Measurements from ENCODE around the gene S100A16. TPM values are rescaled to one million over a fixed set of nuclear protein-coding genes. Genes with fewer than 3 reads are reported as not detected.

S100A16 gene
- polyA plus RNA-seq, 2 of the 4 experiments (the other 2 are of a cell fraction): 270 to 298 TPM

DNA sequence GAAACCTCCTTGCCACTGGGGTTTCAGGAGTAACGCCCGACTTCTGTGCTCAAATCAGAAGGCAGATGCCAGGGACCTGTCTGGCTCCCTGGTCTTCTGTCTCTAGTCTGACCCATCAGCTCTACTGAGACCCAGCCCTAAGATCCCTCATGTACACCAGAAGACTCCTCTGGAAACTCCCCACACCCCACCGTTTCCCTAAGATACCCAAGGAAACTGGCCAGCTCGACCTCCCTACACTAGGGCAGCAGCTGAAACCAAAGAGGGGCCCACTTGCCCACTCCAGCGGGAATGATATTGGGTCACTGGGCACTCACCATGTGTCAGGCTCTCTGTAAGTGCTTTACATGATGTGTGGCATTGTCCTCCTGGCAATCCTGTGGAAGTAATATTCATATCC, 469 bp upstream of the S100A16 start:
- CTCF ChIA-PET: interaction anchor here (0.8 to 18.3 kb wide), 9 partner anchors 10 to 109 kb away, joined by 3 to 253 read pairs (median 9); partner anchors contain the start of genes CHTOP, S100A1 and S100A13
- WGBS (ENCODE audit: missing lambda C conversion rate): 44% methylated on average over 5 of the region's 5 CpGs
- POLR2A ChIA-PET: interaction anchor here (0.7 to 4.7 kb wide), 6 partner anchors 11 to 77 kb away, joined by 3 to 49 read pairs (median 4); partner anchors contain the start of genes CHTOP, S100A13 and S100A6
- TF ChIP-seq GATA3 (IDR thresholded peaks at IDR 0.05; ENCODE audit: borderline replicate concordance) (no peak), PHF8 (IDR thresholded peaks at IDR 0.05; ENCODE audit: borderline replicate concordance, low read depth) (no peak), NFE2L2 (conservative IDR thresholded peaks at IDR 0.05; ENCODE audit: low read length) (no peak), CBX8 (IDR thresholded peaks at IDR 0.05) (no peak), CBX2 (IDR thresholded peaks at IDR 0.05; ENCODE audit: borderline replicate concordance, low read depth) (no peak), CEBPB (IDR thresholded peaks at IDR 0.05) (no peak), SREBF2 (IDR thresholded peaks at IDR 0.05) (no peak), JUNB (IDR thresholded peaks at IDR 0.05) (no peak), ESRRA (IDR thresholded peaks at IDR 0.05; ENCODE audit: borderline replicate concordance, low read length) (no peak), NR3C1 (IDR thresholded peaks at IDR 0.05) (no peak)
- TF ChIP-seq, protein P1, sequence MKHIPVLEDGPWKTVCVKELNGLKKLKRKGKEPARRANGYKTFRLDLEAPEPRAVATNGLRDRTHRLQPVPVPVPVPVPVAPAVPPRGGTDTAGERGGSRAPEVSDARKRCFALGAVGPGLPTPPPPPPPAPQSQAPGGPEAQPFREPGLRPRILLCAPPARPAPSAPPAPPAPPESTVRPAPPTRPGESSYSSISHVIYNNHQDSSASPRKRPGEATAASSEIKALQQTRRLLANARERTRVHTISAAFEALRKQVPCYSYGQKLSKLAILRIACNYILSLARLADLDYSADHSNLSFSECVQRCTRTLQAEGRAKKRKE (CRISPR knock-in tag; IDR thresholded peaks at IDR 0.05; ENCODE audit: low read depth): no peak
- TF ChIP-seq, protein P2, sequence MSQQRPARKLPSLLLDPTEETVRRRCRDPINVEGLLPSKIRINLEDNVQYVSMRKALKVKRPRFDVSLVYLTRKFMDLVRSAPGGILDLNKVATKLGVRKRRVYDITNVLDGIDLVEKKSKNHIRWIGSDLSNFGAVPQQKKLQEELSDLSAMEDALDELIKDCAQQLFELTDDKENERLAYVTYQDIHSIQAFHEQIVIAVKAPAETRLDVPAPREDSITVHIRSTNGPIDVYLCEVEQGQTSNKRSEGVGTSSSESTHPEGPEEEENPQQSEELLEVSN (IDR thresholded peaks at IDR 0.05; ENCODE audit: borderline replicate concordance, low read depth): no peak
- FAIRE-seq: no peak
- no peak for DNase-seq (ENCODE audit: low read depth in 1 of 2, low spot score in 1 of 2)
- Histone ChIP-seq H3K27ac (peak overlapping the region; percentile 91 to 96), H3K4me2 (peak overlapping the region; percentile 96), H3K4me1 (peaks cover 54% of the 10 kb centered on the region), H3K9me3 (no peaks in the 10 kb centered on the region), H3K4me3 (peak overlapping the region; percentile 68)
- no peak for ATAC-seq

DNA sequence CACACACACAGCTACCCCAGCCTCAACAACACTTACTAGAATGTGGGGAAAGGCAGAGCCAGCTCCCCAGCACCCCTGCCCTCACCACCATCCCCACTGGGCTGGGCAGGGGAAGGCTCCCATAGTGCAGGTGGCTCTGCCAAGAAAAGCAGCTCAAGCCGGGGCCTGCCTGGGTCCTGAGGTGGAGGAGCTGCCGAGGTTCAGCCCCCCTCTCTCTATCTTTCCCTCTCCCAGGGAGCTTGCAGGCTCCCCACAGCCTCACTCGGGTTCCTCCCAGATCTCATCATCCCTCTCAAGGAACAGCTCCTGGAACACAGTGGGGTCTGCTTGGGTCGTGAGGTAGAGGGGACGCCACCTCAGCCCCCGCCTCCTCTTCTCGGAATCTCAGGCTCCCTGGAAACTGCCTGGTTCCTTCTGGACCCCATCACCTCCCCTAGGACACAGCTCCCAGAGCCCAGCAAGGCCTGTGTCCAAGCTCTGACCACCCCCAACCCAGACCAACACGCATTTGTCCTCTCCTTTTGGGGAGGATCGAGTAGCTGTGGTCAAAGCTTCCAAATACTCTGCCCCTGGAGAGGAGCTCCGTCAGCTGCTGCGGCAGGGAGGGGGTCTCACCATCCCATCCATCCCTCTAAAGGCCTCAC, 704 bp downstream of the S100A16 start:
- Histone ChIP-seq H3K4me1 (peaks cover 60% of the 10 kb centered on the region), H3K4me2 (peak overlapping the region; percentile 96), H3K27ac (peak overlapping the region; percentile 91 to 96), H3K4me3 (peak overlapping the region; percentile 68), H3K9me3 (no peaks in the 10 kb centered on the region)
- TF ChIP-seq RNF2 (IDR thresholded peaks at IDR 0.05; ENCODE audit: borderline replicate concordance, low read depth) (no peak), MAFK (IDR thresholded peaks at IDR 0.05; ENCODE audit: partially characterized antibody) (no peak), PHF8 (IDR thresholded peaks at IDR 0.05; ENCODE audit: borderline replicate concordance, low read depth) (no peak), KDM1A (IDR thresholded peaks at IDR 0.05; ENCODE audit: low read depth) (no peak), CHD2 (IDR thresholded peaks at IDR 0.05; ENCODE audit: low read length, partially characterized antibody) (no peak), TFCP2L1 (CRISPR knock-in tag; IDR thresholded peaks at IDR 0.05) (no peak), GATA3 (IDR thresholded peaks at IDR 0.05; ENCODE audit: borderline replicate concordance) (no peak), CHD4 (IDR thresholded peaks at IDR 0.05; ENCODE audit: borderline replicate concordance) (no peak), MAZ (IDR thresholded peaks at IDR 0.05; ENCODE audit: borderline replicate concordance, low read depth, low read length) (no peak), ZC3H11A (IDR thresholded peaks at IDR 0.05) (no peak), HOXA7 (CRISPR knock-in tag; IDR thresholded peaks at IDR 0.05) (no peak), HOXB13 (CRISPR knock-in tag; IDR thresholded peaks at IDR 0.05; ENCODE audit: low read depth) (no peak), RARB (CRISPR knock-in tag; IDR thresholded peaks at IDR 0.05) (no peak), SREBF2 (IDR thresholded peaks at IDR 0.05) (no peak)
- TF ChIP-seq, protein P3, sequence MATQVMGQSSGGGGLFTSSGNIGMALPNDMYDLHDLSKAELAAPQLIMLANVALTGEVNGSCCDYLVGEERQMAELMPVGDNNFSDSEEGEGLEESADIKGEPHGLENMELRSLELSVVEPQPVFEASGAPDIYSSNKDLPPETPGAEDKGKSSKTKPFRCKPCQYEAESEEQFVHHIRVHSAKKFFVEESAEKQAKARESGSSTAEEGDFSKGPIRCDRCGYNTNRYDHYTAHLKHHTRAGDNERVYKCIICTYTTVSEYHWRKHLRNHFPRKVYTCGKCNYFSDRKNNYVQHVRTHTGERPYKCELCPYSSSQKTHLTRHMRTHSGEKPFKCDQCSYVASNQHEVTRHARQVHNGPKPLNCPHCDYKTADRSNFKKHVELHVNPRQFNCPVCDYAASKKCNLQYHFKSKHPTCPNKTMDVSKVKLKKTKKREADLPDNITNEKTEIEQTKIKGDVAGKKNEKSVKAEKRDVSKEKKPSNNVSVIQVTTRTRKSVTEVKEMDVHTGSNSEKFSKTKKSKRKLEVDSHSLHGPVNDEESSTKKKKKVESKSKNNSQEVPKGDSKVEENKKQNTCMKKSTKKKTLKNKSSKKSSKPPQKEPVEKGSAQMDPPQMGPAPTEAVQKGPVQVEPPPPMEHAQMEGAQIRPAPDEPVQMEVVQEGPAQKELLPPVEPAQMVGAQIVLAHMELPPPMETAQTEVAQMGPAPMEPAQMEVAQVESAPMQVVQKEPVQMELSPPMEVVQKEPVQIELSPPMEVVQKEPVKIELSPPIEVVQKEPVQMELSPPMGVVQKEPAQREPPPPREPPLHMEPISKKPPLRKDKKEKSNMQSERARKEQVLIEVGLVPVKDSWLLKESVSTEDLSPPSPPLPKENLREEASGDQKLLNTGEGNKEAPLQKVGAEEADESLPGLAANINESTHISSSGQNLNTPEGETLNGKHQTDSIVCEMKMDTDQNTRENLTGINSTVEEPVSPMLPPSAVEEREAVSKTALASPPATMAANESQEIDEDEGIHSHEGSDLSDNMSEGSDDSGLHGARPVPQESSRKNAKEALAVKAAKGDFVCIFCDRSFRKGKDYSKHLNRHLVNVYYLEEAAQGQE (IDR thresholded peaks at IDR 0.05): no peak
- TF ChIP-seq, protein P4, sequence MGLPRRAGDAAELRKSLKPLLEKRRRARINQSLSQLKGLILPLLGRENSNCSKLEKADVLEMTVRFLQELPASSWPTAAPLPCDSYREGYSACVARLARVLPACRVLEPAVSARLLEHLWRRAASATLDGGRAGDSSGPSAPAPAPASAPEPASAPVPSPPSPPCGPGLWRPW (IDR thresholded peaks at IDR 0.05): no peak
- TF ChIP-seq, protein P5, sequence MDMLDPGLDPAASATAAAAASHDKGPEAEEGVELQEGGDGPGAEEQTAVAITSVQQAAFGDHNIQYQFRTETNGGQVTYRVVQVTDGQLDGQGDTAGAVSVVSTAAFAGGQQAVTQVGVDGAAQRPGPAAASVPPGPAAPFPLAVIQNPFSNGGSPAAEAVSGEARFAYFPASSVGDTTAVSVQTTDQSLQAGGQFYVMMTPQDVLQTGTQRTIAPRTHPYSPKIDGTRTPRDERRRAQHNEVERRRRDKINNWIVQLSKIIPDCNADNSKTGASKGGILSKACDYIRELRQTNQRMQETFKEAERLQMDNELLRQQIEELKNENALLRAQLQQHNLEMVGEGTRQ (IDR thresholded peaks at IDR 0.05): no peak
- POLR2A ChIA-PET: interaction anchor here (0.6 to 4.7 kb wide), 9 partner anchors 12 to 378 kb away, joined by 3 to 49 read pairs (median 4); partner anchors contain the start of genes CHTOP, S100A13 and S100A6
- FAIRE-seq (no peak), DNase-seq (ENCODE audit: low read depth in 1 of 2, low spot score in 1 of 2) (no peak), ATAC-seq (peak in 1 of 2 experiments; percentile 4; a peak in 3 of 6 replicates)
- 3% methylated on average over 10 of the region's 11 CpGs for WGBS (ENCODE audit: missing lambda C conversion rate)
- CTCF ChIA-PET: interaction anchor here (0.8 to 8.5 kb wide), 13 partner anchors 9 to 260 kb away, joined by 3 to 118 read pairs (median 6); partner anchors contain the start of genes CHTOP, S100A1 and S100A13

Measured in A549 (cell line).